ENCODE data around the gene SHC4. TPM values are rescaled to one million over a fixed set of nuclear protein-coding genes. Genes with fewer than 3 reads are reported as not detected.
"Not testable (repeated sequence)": the region's sequence is repeated elsewhere in the genome, so short reads cannot be mapped to it uniquely, and the experiment has no call there.

Gene SHC4
- polyA plus RNA-seq, 3 donors = 0.09 TPM; not detected in 2

DNA sequence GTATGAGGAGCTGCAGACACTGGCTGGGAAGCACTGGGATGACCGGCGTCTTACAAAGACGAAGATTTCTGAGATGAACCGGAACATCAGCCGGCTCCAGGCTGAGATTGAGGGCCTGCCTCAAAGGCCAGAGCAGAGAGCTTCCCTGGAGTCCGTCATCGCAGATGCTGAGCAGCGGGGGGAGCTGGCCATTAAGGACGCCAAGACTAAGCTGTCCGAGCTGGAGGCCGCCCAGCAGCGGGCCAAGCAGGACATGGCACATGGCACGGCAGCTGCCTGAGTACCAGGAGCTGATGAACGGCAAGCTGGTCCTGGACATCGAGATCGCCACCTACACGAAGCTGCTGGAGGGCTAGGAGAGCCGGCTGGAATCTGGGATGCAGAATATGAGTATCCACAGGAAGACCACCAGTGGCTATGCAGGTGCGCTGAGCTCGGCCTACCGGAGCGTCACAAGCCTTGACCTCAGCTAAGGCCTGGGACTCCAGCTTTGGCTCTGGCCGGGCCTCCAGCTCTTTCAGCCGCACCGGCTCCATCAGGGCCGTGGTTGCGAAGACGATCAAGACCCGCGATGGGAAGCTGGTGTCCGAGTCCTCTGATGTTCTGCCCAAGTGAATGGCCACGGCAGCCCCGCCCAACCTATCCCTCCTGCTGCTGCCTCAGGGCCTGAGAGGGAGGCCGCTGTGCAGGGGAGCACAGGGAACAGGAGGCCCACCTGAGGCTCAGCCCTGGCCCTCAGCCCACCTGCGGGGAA, 9.2 kb upstream of the SHC4 start:
- no peaks in the 10 kb centered on the region for H3K79me2 ChIP-seq (ENCODE audit: insufficient read depth, low read length)
- no peak overlapping the region for H2AFZ ChIP-seq (ENCODE audit: insufficient read depth, low read depth, low read length, poor library complexity, severe bottlenecking)
- intact Hi-C loops (cut with micrococcal nuclease) = no loop called here
- H3K9ac ChIP-seq (ENCODE audit: insufficient read depth, low read length, poor library complexity, severe bottlenecking) = no peak overlapping the region
- no peak overlapping the region for H3K4me3 ChIP-seq (replicated peaks in 1 of 3; ENCODE audit: low read depth in 2 of 3, low read length in 3 of 3)
- peaks cover 7 to 13% of the 10 kb centered on the region in 2 donors for H3K4me1 ChIP-seq (ENCODE audit: control insufficient read depth in 1 of 2, insufficient read depth in 2 of 2, low read length in 2 of 2)
- no peak for DNase-seq
- TF ChIP-seq, protein P1, sequence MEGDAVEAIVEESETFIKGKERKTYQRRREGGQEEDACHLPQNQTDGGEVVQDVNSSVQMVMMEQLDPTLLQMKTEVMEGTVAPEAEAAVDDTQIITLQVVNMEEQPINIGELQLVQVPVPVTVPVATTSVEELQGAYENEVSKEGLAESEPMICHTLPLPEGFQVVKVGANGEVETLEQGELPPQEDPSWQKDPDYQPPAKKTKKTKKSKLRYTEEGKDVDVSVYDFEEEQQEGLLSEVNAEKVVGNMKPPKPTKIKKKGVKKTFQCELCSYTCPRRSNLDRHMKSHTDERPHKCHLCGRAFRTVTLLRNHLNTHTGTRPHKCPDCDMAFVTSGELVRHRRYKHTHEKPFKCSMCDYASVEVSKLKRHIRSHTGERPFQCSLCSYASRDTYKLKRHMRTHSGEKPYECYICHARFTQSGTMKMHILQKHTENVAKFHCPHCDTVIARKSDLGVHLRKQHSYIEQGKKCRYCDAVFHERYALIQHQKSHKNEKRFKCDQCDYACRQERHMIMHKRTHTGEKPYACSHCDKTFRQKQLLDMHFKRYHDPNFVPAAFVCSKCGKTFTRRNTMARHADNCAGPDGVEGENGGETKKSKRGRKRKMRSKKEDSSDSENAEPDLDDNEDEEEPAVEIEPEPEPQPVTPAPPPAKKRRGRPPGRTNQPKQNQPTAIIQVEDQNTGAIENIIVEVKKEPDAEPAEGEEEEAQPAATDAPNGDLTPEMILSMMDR (IDR thresholded peaks at IDR 0.05) = no peak
- H3K27ac ChIP-seq (ENCODE audit: low read depth in 1 of 2, low read length in 2 of 2) = no peak overlapping the region
- H3K9me3 ChIP-seq (replicated peaks in 1 of 2; ENCODE audit: control insufficient read depth in 1 of 2, insufficient read depth in 1 of 2, low read length in 2 of 2) = no peaks in the 10 kb centered on the region
- H3K4me2 ChIP-seq (replicated peaks; ENCODE audit: extremely low read depth, low read length, poor library complexity, severe bottlenecking) = no peak overlapping the region
- no peaks in the 10 kb centered on the region for H4K20me1 ChIP-seq (ENCODE audit: insufficient read depth, low read length)
- WGBS (ENCODE audit: insufficient coverage) = 97% methylated on average over 34 of the region's 35 CpGs
- Mint-ChIP-seq H3K4me3 (no peak overlapping the region), H3K27ac (no peak overlapping the region), H3K36me3 (no peaks in the 10 kb centered on the region), H3K9me3 (peaks cover 0 to 3% (median 0%) of the 10 kb centered on the region in 7 donors), H3K27me3 (ENCODE audit: low read depth in 3 of 3) (peaks cover 13 to 35% (median 16%) of the 10 kb centered on the region in 3 donors), H3K4me1 (peaks cover 13% of the 10 kb centered on the region)
- H3K27me3 ChIP-seq (ENCODE audit: control insufficient read depth in 2 of 2, insufficient read depth in 2 of 2, low read length in 2 of 2) = peaks cover 2 to 11% of the 10 kb centered on the region in 2 donors
- no peaks in the 10 kb centered on the region for H3K36me3 ChIP-seq (replicated peaks in 1 of 2; ENCODE audit: control insufficient read depth in 1 of 2, insufficient read depth in 2 of 2, low read length in 2 of 2)

DNA sequence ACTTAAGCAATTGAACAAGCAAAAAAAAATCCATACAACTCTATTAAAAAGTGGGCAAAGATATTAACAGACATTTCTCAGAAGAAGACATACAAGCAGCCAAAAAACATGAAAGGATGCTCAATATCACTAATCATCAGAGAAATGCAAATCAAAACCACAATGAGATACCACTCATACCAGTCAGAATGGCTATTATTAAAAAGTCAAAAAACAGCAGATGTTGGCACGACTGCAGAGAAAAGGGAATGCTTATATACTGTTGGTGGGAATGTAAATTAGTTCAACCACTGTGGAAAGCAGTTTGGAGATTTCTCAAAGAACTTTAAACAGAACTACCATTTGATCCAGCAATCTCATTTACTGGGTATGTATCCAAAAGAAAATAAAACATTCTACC, 7.2 kb upstream of the SHC4 start:
- Mint-ChIP-seq H3K4me1 (peaks cover 14% of the 10 kb centered on the region), H3K27me3 (ENCODE audit: low read depth in 3 of 3) (peaks cover 3 to 25% (median 6%) of the 10 kb centered on the region in 3 donors)
- H2AFZ ChIP-seq (ENCODE audit: insufficient read depth, low read depth, low read length, poor library complexity, severe bottlenecking); H3K4me2 ChIP-seq (replicated peaks; ENCODE audit: extremely low read depth, low read length, poor library complexity, severe bottlenecking); H3K9ac ChIP-seq (ENCODE audit: insufficient read depth, low read length, poor library complexity, severe bottlenecking); H3K36me3 Mint-ChIP-seq; H3K9me3 Mint-ChIP-seq; H3K27ac ChIP-seq (ENCODE audit: low read depth in 1 of 2, low read length in 2 of 2); H3K79me2 ChIP-seq (ENCODE audit: insufficient read depth, low read length); H3K36me3 ChIP-seq (replicated peaks in 1 of 2; ENCODE audit: control insufficient read depth in 1 of 2, insufficient read depth in 2 of 2, low read length in 2 of 2); H3K4me1 ChIP-seq (ENCODE audit: control insufficient read depth in 1 of 2, insufficient read depth in 2 of 2, low read length in 2 of 2); H3K9me3 ChIP-seq (replicated peaks in 1 of 2; ENCODE audit: control insufficient read depth in 1 of 2, insufficient read depth in 1 of 2, low read length in 2 of 2); H3K27ac Mint-ChIP-seq; H4K20me1 ChIP-seq (ENCODE audit: insufficient read depth, low read length); H3K4me3 Mint-ChIP-seq; intact Hi-C loops (cut with micrococcal nuclease); H3K4me3 ChIP-seq (replicated peaks in 1 of 3; ENCODE audit: low read depth in 2 of 3, low read length in 3 of 3); H3K27me3 ChIP-seq (ENCODE audit: control insufficient read depth in 2 of 2, insufficient read depth in 2 of 2, low read length in 2 of 2); DNase-seq: not testable (repeated sequence)
- WGBS (ENCODE audit: insufficient coverage) = no CpG with 5 or more reads among the region's 1 CpG

All from CD14-positive monocyte (primary cell).